ENCODE data around the gene DGCR2. TPM values are rescaled to one million over a fixed set of nuclear protein-coding genes. Genes with fewer than 3 reads are reported as not detected.

Gene DGCR2
- total and polyA plus RNA-seq, 3 donors from 2014 or later = 64.6 to 106 (median 89.5) TPM

DNA sequence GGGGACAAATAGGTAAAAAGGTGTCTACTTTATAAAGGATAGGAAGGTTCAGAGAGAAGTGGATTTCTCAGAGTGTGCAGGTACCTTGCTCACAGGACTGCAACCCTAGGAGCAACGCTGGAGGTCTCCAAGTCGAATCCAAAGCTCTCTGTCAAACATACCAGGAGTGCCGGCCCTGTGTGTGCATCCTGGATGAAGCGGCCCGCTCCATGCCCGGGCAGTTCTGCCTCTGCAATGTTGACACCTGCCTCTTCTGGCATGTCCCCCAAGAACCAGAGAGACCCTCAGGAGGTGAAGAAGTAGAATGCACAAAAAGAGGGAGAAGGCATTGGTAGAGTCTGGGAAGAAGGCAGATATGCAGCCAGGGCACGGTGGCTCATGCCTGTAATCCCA, 5.8 kb upstream of the DGCR2 start:
- H3K36me3 ChIP-seq (ENCODE audit: low read depth, missing control alignments) = no peaks in the 10 kb centered on the region
- no peaks in the 10 kb centered on the region for H3K27me3 ChIP-seq
- peaks cover 5% of the 10 kb centered on the region for H3K4me1 ChIP-seq
- no peak overlapping the region for H3K27ac ChIP-seq
- H3K9me3 ChIP-seq = no peaks in the 10 kb centered on the region
- intact Hi-C loops (cut with DNase I; ENCODE audit: low total_unique reads) = no loop called here
- WGBS, 2 donors = 67 to 90% methylated on average over 4 to 7 of the region's 7 CpGs
- TF ChIP-seq POLR2A (IDR thresholded peaks at IDR 0.05) = no peak
- TF ChIP-seq, protein P1, sequence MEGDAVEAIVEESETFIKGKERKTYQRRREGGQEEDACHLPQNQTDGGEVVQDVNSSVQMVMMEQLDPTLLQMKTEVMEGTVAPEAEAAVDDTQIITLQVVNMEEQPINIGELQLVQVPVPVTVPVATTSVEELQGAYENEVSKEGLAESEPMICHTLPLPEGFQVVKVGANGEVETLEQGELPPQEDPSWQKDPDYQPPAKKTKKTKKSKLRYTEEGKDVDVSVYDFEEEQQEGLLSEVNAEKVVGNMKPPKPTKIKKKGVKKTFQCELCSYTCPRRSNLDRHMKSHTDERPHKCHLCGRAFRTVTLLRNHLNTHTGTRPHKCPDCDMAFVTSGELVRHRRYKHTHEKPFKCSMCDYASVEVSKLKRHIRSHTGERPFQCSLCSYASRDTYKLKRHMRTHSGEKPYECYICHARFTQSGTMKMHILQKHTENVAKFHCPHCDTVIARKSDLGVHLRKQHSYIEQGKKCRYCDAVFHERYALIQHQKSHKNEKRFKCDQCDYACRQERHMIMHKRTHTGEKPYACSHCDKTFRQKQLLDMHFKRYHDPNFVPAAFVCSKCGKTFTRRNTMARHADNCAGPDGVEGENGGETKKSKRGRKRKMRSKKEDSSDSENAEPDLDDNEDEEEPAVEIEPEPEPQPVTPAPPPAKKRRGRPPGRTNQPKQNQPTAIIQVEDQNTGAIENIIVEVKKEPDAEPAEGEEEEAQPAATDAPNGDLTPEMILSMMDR (IDR thresholded peaks at IDR 0.05) = no peak
- no peak for DNase-seq
- no peak overlapping the region for H3K4me3 ChIP-seq

DNA sequence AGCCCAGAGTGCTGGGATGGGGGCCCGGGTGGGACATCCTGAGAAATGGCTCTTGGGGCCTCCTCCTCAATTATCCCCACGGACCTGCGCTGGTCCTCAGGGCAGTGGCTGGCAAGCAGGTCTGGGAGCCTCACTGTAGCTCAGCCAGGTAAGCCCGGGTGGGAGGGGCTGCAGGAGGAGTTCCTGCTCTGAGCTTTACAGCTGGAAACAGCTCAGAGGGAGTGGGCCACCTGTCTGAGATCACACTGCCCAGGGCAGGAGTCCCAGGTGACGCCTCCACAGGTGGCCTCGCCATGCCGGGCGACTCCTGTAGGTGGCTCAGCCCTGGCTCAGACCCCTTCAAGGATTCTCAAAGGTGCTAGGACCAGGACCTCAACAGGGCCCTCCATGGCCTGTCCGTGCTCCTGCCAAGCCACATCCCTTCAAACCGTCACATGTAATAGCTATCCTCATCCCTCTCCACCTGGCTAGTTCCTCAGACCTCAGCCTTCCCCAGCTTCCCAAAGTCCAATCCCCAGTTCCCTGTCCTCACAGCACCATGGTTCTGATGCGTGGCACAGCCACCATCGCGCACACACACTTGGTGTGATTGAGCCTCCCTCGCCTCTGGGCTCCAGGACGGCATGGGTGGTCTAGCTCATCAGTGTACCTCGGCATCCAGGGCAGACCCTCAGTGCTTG, 5.3 kb upstream of the DGCR2 start:
- no peak for TF ChIP-seq POLR2A (IDR thresholded peaks at IDR 0.05)
- TF ChIP-seq, protein P1 (IDR thresholded peaks at IDR 0.05) = no peak
- Histone ChIP-seq H3K4me3 (no peak overlapping the region), H3K27ac (no peak overlapping the region), H3K9me3 (no peaks in the 10 kb centered on the region), H3K36me3 (ENCODE audit: low read depth, missing control alignments) (no peaks in the 10 kb centered on the region), H3K27me3 (no peaks in the 10 kb centered on the region), H3K4me1 (peaks cover 5% of the 10 kb centered on the region)
- intact Hi-C loops (cut with DNase I; ENCODE audit: low total_unique reads) = no loop called here
- WGBS, 2 donors = 89 to 95% methylated on average over 13 to 16 of the region's 16 CpGs
- no peak for DNase-seq

DNA sequence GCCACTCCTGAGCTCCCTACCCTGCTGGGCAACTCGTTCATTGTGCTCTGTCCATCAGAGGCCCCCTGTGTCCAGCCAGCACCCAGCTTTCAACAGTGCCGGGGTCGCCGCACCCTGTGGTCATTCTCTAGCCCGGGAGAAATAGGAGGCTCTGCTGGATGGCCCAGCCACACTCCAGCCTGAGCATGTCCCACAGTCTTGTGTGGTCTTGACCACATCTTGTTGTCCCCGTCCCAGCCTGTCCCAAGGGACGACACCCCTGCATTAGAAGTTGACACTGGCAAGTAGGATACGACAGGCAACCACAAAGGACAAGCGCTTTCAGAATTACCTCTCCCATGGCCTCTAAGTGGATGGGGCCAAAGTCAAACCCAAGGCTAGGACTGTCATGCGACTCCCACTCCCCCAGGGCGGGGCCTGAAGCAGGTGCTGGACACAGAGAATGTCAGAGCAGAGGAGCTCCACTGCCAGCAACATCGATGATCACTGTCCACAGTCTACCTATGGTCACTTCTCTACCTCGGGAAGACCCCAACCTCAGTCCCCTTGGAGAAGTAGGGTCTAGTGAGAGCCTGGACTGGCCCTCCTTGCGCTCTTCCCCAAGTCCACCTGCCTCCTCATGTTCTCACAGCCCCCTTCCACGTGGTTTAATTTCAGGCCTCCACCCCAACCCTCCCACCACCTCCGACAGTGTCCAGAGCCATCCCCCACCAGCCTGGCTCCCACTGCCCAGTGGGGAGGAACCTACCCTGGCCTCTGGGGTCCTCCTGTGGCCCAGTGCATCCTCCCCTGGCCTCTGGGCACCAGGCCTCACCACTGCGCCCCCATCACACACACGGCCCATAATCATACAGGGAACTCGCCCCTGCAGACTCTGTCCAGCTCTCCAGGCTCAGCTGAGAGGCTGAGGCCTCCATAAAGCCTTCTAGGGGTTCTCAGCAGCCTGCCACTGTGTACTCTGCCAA, 4.4 kb upstream of the DGCR2 start:
- no peak for DNase-seq
- Histone ChIP-seq H3K36me3 (ENCODE audit: low read depth, missing control alignments) (no peaks in the 10 kb centered on the region), H3K27ac (no peak overlapping the region), H3K9me3 (no peaks in the 10 kb centered on the region), H3K4me1 (peaks cover 5% of the 10 kb centered on the region), H3K4me3 (no peak overlapping the region), H3K27me3 (no peaks in the 10 kb centered on the region)
- TF ChIP-seq POLR2A (IDR thresholded peaks at IDR 0.05) = no peak
- TF ChIP-seq, protein P1 (IDR thresholded peaks at IDR 0.05) = no peak
- 91 to 93% methylated on average over 15 to 19 of the region's 19 CpGs for WGBS, 2 donors
- intact Hi-C loops (cut with DNase I; ENCODE audit: low total_unique reads) = no loop called here

DNA sequence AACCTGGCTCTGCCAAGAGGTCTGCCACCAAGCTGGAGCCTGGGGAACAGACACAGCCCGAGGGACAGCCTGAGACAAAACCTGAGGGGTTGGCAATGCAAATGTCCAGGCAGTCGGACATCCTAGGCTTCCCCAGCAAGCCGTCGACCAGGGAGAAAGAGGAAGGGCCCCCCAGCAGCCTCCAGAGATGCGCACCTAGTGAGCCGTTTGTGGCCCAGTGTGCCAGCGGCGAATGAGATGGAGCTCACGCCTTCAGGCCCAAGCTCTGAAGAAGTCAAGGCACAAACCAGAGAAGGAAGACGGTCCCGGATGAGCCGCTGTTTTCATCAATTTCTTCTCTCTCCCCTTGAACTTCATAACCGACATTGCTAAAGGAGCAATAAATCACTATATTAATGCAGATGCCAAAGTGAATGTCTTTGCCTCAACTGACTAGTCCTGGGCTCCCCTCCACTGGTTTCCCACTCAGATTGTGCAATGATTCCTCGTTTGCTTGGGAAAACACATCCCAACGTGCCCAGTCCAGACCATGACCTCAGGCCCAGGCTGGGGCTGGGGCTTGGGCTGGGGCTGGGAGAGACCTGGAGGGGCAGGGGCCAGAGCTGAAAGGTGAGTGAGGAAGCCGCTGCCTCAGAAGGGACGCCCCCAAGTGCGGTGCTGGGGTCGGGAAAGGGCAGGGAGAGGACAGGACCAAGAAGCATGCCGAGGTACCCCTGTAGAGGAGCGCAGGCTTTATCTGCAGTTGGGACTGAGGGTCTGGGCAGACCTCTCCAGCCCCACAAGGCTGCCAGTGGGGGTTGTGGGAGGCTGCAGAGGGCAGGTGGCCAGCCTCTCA, 3.5 kb upstream of the DGCR2 start:
- DNase-seq = no peak
- Histone ChIP-seq H3K36me3 (ENCODE audit: low read depth, missing control alignments) (no peaks in the 10 kb centered on the region), H3K27ac (no peak overlapping the region), H3K9me3 (no peaks in the 10 kb centered on the region), H3K4me3 (no peak overlapping the region), H3K4me1 (peaks cover 12% of the 10 kb centered on the region), H3K27me3 (no peaks in the 10 kb centered on the region)
- intact Hi-C loops (cut with DNase I; ENCODE audit: low total_unique reads) = no loop called here
- 87 to 89% methylated on average over 17 to 21 of the region's 21 CpGs for WGBS, 2 donors
- TF ChIP-seq, protein P1 (IDR thresholded peaks at IDR 0.05) = no peak
- no peak for TF ChIP-seq POLR2A (IDR thresholded peaks at IDR 0.05)
